Right atrium auricular region (tissue), 2 donors: ENCODE measurements around the gene SESN1. TPM values are rescaled to one million over a fixed set of nuclear protein-coding genes. Genes with fewer than 3 reads are reported as not detected.
A peak's percentile ranks its signal among the peaks of the same experiment; 100 is the strongest.

ENCODE experiments used
- DNase-seq: peaks from one replicate; pipeline ENCODE4 v3.0.0-alpha.2; 2019; ENCODE audit warnings: low spot score
- H3K27ac ChIP-seq, 2 donors: fragments of 200-600 bp; sonication (generic); 1 replicate in 1 of 2; 2 replicates in 1 of 2; pipeline ENCODE4 v1.5.1; 2016 to 2019
- H3K27me3 ChIP-seq, 2 donors: fragments of 200-600 bp; sonication (generic); one replicate each; pipeline versions ENCODE4 v1.5.1 to v1.6.0; 2017 to 2019
- H3K36me3 ChIP-seq: fragments of 200-600 bp; sonication (generic); one replicate; pipeline ENCODE4 v1.5.1; 2016
- H3K4me1 ChIP-seq, 2 donors: fragments of 200-600 bp; sonication (generic); one replicate each; pipeline versions ENCODE4 v1.5.1 to v1.6.0; 2017 to 2019
- H3K4me3 ChIP-seq, 2 donors: fragments of 200-600 bp; sonication (generic); 1 replicate in 1 of 2; 2 replicates in 1 of 2; pipeline ENCODE4 v1.5.1; 2017 to 2019; ENCODE audit warnings: mild to moderate bottlenecking in 1 of 2, moderate library complexity in 1 of 2
- H3K9me3 ChIP-seq, 2 donors: fragments of 200-600 bp; sonication (generic); one replicate each; pipeline ENCODE4 v1.5.1; 2019
- CTCF ChIP-seq, 2 donors: fragments of 200-600 bp; sonication (generic); IDR thresholded peaks; one replicate each; pipeline ENCODE4 v1.5.1; 2019; ENCODE audit warnings: antibody characterized with exemption in 2 of 2
- total RNA-seq, 2 donors: library from RNA; depleted of rRNA; stranded (reverse); fragments of >200 nt; gene quantifications; one replicate each; pipeline ENCODE4 v1.1.0, GENCODE V29; 2016

Gene SESN1
- total RNA-seq, 2 donors from 2014 or later: 35.1 to 55.7 TPM

GRCh38 chr6:109031416-109031815 is 63.2 kb downstream of the SESN1 start:
- DNase-seq: no peak
- Histone ChIP-seq H3K9me3 (no peaks in the 10 kb centered on the region), H3K4me1 (peaks cover 0 to 12% of the 10 kb centered on the region in 2 donors), H3K36me3 (no peaks in the 10 kb centered on the region), H3K4me3 (no peak overlapping the region), H3K27me3 (no peaks in the 10 kb centered on the region), H3K27ac (no peak overlapping the region)
- TF ChIP-seq CTCF (IDR thresholded peaks at IDR 0.05): no peak

GRCh38 chr6:109029313-109029712 is 65.3 kb downstream of the SESN1 start:
- no peaks in the 10 kb centered on the region for H3K27me3 ChIP-seq
- H3K4me3 ChIP-seq: no peak overlapping the region
- H3K36me3 ChIP-seq: no peaks in the 10 kb centered on the region
- H3K4me1 ChIP-seq: peaks cover 0 to 16% of the 10 kb centered on the region in 2 donors
- no peak overlapping the region for H3K27ac ChIP-seq
- DNase-seq: no peak
- no peaks in the 10 kb centered on the region for H3K9me3 ChIP-seq
- no peak for TF ChIP-seq CTCF (IDR thresholded peaks at IDR 0.05)

GRCh38 chr6:109028439-109028838 is 66.2 kb downstream of the SESN1 start:
- Histone ChIP-seq H3K27me3 (no peaks in the 10 kb centered on the region), H3K4me1 (peaks cover 0 to 16% of the 10 kb centered on the region in 2 donors), H3K36me3 (no peaks in the 10 kb centered on the region), H3K9me3 (no peaks in the 10 kb centered on the region), H3K27ac (no peak overlapping the region), H3K4me3 (no peak overlapping the region)
- no peak for DNase-seq
- no peak for TF ChIP-seq CTCF (IDR thresholded peaks at IDR 0.05)

- Histone ChIP-seq H3K27ac (no peak overlapping the region), H3K9me3 (no peaks in the 10 kb centered on the region), H3K4me1 (peaks cover 0 to 20% of the 10 kb centered on the region in 2 donors), H3K27me3 (no peaks in the 10 kb centered on the region), H3K4me3 (no peak overlapping the region), H3K36me3 (no peaks in the 10 kb centered on the region)
- no peak for TF ChIP-seq CTCF (IDR thresholded peaks at IDR 0.05)
- no peak for DNase-seq
Observed at GRCh38 chr6:109027964-109028363, 66.7 kb downstream of the SESN1 start.

- no peaks in the 10 kb centered on the region for H3K9me3 ChIP-seq
- H3K36me3 ChIP-seq: no peaks in the 10 kb centered on the region
- H3K4me3 ChIP-seq: no peak overlapping the region
- no peaks in the 10 kb centered on the region for H3K27me3 ChIP-seq
- DNase-seq: no peak
- H3K4me1 ChIP-seq: peaks cover 0 to 29% of the 10 kb centered on the region in 2 donors
- TF ChIP-seq CTCF (IDR thresholded peaks at IDR 0.05): no peak
- no peak overlapping the region for H3K27ac ChIP-seq
Observed at GRCh38 chr6:109025639-109026038, 69.0 kb downstream of the SESN1 start.

GRCh38 chr6:109024784-109025183 is 69.9 kb downstream of the SESN1 start:
- no peak for DNase-seq
- Histone ChIP-seq H3K4me1 (peaks cover 0 to 37% of the 10 kb centered on the region in 2 donors), H3K4me3 (no peak overlapping the region), H3K27ac (no peak overlapping the region), H3K36me3 (no peaks in the 10 kb centered on the region), H3K9me3 (no peaks in the 10 kb centered on the region), H3K27me3 (no peaks in the 10 kb centered on the region)
- peak in 1 of 2 donors; percentile 40 for TF ChIP-seq CTCF (IDR thresholded peaks at IDR 0.05)
